ENCODE results near the gene WNT3. TPM values are rescaled to one million over a fixed set of nuclear protein-coding genes. Genes with fewer than 3 reads are reported as not detected.

WNT3 gene
- 0.62 and 1.00 TPM in 2 replicates for total RNA-seq

GRCh38 chr17:46818316-46818928 lies at the start of gene WNT3:
Gene WNT3 (minus strand): TSS chr17:46818692. CDS start chr17:46818597, 95 bp downstream.

GRCh38 chr17:46851029-46851741 lies 32.7 kb upstream of the WNT3 start, which contains the start of gene WNT9B:
Gene WNT9B (plus strand): TSS chr17:46851583. CDS start chr17:46851639, 56 bp downstream.

Other genes with a start within 250 kb of the WNT3 start
- 2.4 and 7.4 TPM in 2 replicates for gene ARL17A, start 239.0 kb downstream of the WNT3 start, total RNA-seq
- 61.0 and 64.9 TPM in 2 replicates for gene NSF, start 228.0 kb downstream of the WNT3 start, total RNA-seq
- gene WNT9B, start 32.9 kb upstream of the WNT3 start, total RNA-seq = not detected in 2 replicates
- gene GOSR2, start 104.5 kb upstream of the WNT3 start, total RNA-seq = 50.9 and 58.0 TPM in 2 replicates
- gene RPRML, start 160.6 kb upstream of the WNT3 start, total RNA-seq = not detected in 2 replicates